NCI-H748 (cell line): Measurements from ENCODE around the gene NCS1.
A peak's percentile ranks its signal among the peaks of the same experiment; 100 is the strongest.

Experiments
- DNase-seq: peaks from one replicate; lab custom pipeline; 2025; ENCODE audit not compliant: unreplicated experiment; lab: John Stamatoyannopoulos, UW

Gene NCS1

GRCh38 chr9:130172161-130172857 lies at the start of gene NCS1:
Gene NCS1, plus strand, starts transcription at chr9:130172404. Its CDS starts 260 bp downstream, at chr9:130172664.
- peak; percentile 73 for DNase-seq

- DNase-seq = no peak
Observed at GRCh38 chr9:130122456-130122855, 49.7 kb upstream of the NCS1 start.

- no peak for DNase-seq
Observed at GRCh38 chr9:130124085-130124860, 47.9 kb upstream of the NCS1 start.

GRCh38 chr9:130126721-130127433 lies 45.3 kb upstream of the NCS1 start:
- no peak for DNase-seq

- no peak for DNase-seq
Observed at GRCh38 chr9:130128251-130128650, 44.0 kb upstream of the NCS1 start.

GRCh38 chr9:130128733-130129431 lies 43.3 kb upstream of the NCS1 start:
- no peak for DNase-seq

- no peak for DNase-seq
Observed at GRCh38 chr9:130129432-130130061, 42.7 kb upstream of the NCS1 start.

- no peak for DNase-seq
Observed at GRCh38 chr9:130132746-130133145, 39.5 kb upstream of the NCS1 start.

GRCh38 chr9:130137081-130137640 lies 35.0 kb upstream of the NCS1 start:
- no peak for DNase-seq

GRCh38 chr9:130137641-130138081 lies 34.5 kb upstream of the NCS1 start:
- DNase-seq = no peak

- DNase-seq = no peak
Observed at GRCh38 chr9:130138171-130138653, 34.0 kb upstream of the NCS1 start.

- DNase-seq = no peak
Observed at GRCh38 chr9:130138791-130139190, 33.4 kb upstream of the NCS1 start.

GRCh38 chr9:130139251-130139650 lies 33.0 kb upstream of the NCS1 start:
- DNase-seq = no peak

GRCh38 chr9:130140706-130141105 lies 31.5 kb upstream of the NCS1 start:
- DNase-seq = no peak

- no peak for DNase-seq
Observed at GRCh38 chr9:130142056-130142455, 30.1 kb upstream of the NCS1 start.

- no peak for DNase-seq
Observed at GRCh38 chr9:130142641-130143040, 29.6 kb upstream of the NCS1 start.

- no peak for DNase-seq
Observed at GRCh38 chr9:130143279-130143893, 28.8 kb upstream of the NCS1 start.

- no peak for DNase-seq
Observed at GRCh38 chr9:130143958-130144366, 28.2 kb upstream of the NCS1 start.

- DNase-seq = peak; percentile 21
Observed at GRCh38 chr9:130144703-130145102, 27.5 kb upstream of the NCS1 start.

GRCh38 chr9:130145658-130146057 lies 26.5 kb upstream of the NCS1 start:
- DNase-seq = no peak
